Inflammatory macrophage (primary cell): ENCODE results near the gene TECR.
A peak's percentile ranks its signal among the peaks of the same experiment; 100 is the strongest.
"Not testable (repeated sequence)": the region's sequence is repeated elsewhere in the genome, so short reads cannot be mapped to it uniquely, and the experiment has no call there.

ENCODE experiments used
- DNase-seq, 2 donors: peaks; one replicate each; pipeline ENCODE4 v3.0.0-alpha.2; 2020 to 2022

The TECR gene

GRCh38 chr19:14595558-14595957 is 66.2 kb downstream of the TECR start:
- no peak for DNase-seq

- DNase-seq = no peak
Measured at GRCh38 chr19:14599548-14600147, 70.3 kb downstream of the TECR start.

GRCh38 chr19:14603990-14604387 is 74.6 kb downstream of the TECR start:
- no peak for DNase-seq

GRCh38 chr19:14606627-14607026 is 77.2 kb downstream of the TECR start:
- no peak for DNase-seq

DNA sequence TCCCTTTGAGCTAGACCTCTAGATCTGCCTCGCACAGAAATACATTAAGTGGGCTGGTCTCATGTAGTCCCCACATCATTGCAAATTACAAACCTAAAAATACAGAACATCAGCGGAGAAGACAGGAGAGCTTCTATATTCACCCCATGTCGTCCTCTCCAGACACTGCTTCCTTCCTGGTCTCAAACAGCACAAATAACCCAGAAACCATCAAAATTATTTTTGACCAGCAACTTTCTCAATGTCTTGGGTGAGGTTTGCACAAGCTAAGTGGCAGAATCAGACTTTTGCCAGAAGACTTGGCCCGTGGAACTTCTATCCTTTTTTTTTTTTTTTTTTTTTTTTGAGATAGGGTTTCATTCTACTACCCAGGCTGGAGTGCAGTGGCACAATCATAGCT is 81.7 kb downstream of the TECR start:
- peak in 1 of 2 donors; percentile 31 for DNase-seq

DNA sequence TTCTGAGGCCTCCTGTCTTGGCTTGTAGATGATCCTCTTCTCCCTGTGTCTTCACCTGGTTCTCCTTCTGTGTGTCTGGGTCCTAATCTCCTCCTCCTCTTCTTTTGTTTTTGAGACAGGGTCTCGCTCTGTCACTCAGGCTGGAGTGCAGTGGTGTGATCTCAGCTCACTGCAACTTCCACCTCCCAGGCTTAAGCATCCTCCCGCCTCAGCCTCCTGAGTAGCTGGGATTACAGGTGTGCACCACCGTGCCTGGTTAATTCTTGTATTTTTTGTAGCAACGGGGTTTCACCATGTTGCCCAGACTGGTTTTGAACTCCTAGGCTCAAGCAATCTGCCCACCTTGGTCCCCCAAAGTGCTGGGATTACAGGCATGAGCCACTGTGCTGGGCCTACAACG is 82.8 kb downstream of the TECR start:
- DNase-seq = not testable (repeated sequence)

- no peak for DNase-seq
Measured at GRCh38 chr19:14612657-14613056, 83.3 kb downstream of the TECR start.

- DNase-seq = peak in 1 of 2 donors; percentile 14
Measured at GRCh38 chr19:14613399-14614098, 84.2 kb downstream of the TECR start.

DNA sequence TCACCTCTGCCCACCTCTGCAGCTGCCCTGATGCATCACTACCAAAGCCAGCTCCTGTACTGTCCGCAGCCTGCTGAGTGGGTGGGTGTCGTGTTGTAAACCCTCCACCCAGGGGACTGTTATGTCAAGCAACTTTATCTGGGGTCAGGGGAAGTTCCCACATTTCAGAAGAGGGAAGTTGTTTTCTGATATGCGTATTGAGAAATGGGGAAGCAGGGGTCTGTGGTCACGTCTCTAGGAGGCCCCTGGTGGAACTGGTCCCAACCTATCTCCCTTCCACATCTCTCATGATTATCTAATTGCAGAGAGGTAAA is 84.7 kb downstream of the TECR start:
- DNase-seq = peak; percentile 94 to 95
